22Rv1 (cell line): ENCODE measurements around the gene ADCY5.

Experiments used
- H3K27ac ChIP-seq: fragments of 450-650 bp; 2 replicates; pipeline ENCODE4 v1.5.1; 2017
- CTCF ChIP-seq: fragments of 450-650 bp; IDR thresholded peaks from 2 replicates; pipeline ENCODE4 v1.5.1; 2017; ENCODE audit warnings: mild to moderate bottlenecking
- ZFX ChIP-seq: fragments of 450-650 bp; IDR thresholded peaks from 2 replicates; pipeline ENCODE4 v1.6.1; 2017; ENCODE audit warnings: antibody characterized with exemption, borderline replicate concordance

ADCY5 gene

GRCh38 chr3:123475786-123476185 lies 26.9 kb upstream of the ADCY5 start:
- H3K27ac ChIP-seq = no peak overlapping the region
- TF ChIP-seq CTCF = no peak
- no peak for TF ChIP-seq ZFX

DNA sequence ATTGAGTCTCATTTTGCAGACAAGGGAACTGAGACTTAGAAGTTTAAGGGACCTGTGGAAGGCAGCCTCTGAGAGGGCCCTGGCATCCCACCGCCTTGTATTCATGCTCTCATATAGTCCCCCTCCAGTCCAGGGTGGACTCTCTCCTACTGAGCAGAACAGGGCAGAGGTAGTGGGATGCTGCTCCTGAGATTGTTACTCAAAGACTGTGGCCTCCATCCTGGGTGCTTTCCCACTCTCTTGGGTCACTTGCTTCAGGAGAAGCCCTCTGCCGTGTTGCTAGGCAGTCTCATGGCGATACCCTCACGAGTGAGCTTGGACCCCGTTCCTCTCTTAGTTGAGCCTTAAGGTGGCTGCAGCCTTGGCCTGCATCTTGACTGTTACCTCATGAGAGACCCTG lies 22.2 kb upstream of the ADCY5 start:
- no peak overlapping the region for H3K27ac ChIP-seq
- TF ChIP-seq ZFX (no peak), CTCF (no peak)

- no peak overlapping the region for H3K27ac ChIP-seq
- TF ChIP-seq ZFX = no peak
- TF ChIP-seq CTCF = no peak
These were observed 20.6 kb upstream of the ADCY5 start for GRCh38 chr3:123469323-123469995.

- no peak overlapping the region for H3K27ac ChIP-seq
- TF ChIP-seq CTCF = no peak
- no peak for TF ChIP-seq ZFX
These were observed 18.2 kb upstream of the ADCY5 start for GRCh38 chr3:123467046-123467445.

GRCh38 chr3:123464211-123464610 lies 15.3 kb upstream of the ADCY5 start:
- H3K27ac ChIP-seq = no peak overlapping the region
- TF ChIP-seq ZFX = no peak
- TF ChIP-seq CTCF = no peak

DNA sequence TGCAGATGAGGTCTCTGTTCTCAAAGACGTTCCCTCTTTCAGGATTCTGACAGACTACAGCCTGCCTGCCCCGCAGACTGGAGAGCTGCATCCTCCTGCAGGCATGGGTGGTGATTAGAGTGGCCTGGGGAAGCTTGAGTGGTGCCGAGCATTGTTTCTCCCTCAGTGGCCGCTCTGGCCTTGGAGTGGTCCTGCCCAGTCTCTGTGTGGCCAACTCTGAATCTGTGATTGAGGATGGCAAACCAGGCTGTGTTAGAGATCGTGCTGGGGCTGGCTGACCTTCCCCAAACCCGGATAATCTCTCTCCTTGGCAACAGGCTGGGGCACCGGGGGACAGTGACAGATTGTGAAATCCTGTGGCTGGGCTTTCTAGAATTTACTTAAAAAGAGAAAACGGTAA lies 11.0 kb upstream of the ADCY5 start:
- no peak overlapping the region for H3K27ac ChIP-seq
- TF ChIP-seq ZFX = no peak
- no peak for TF ChIP-seq CTCF

- H3K27ac ChIP-seq = no peak overlapping the region
- TF ChIP-seq CTCF (no peak), ZFX (no peak)
These were observed 9.4 kb upstream of the ADCY5 start for GRCh38 chr3:123458255-123458654.
